ENCODE data around the gene KBTBD4.

DNA sequence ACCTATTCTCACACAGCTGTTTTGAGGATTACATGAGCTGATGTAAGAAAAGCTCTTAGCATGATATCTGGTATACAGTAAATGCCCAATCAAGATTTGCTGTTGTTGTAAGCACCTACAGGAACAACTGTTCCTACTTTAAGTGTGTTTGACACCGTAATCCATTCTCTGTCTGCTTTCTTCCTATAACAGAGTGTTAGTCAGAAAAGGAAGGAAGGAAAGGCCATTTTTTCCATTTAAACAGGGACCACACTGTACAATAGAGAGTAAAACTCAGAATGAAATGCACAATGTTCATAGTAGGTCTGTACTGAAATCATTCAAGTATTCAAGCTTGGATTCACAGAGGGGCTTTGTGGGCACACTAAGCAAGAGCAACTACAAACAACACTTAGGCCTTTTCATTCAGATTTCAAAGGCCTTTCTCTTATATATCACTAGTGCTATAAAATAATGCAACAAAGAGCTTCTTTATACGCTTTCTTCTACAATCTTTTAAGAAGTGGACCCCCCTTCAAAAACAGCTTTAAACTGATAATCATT is 42.1 kb upstream of the KBTBD4 start:
- TF ChIP-seq, protein P1, sequence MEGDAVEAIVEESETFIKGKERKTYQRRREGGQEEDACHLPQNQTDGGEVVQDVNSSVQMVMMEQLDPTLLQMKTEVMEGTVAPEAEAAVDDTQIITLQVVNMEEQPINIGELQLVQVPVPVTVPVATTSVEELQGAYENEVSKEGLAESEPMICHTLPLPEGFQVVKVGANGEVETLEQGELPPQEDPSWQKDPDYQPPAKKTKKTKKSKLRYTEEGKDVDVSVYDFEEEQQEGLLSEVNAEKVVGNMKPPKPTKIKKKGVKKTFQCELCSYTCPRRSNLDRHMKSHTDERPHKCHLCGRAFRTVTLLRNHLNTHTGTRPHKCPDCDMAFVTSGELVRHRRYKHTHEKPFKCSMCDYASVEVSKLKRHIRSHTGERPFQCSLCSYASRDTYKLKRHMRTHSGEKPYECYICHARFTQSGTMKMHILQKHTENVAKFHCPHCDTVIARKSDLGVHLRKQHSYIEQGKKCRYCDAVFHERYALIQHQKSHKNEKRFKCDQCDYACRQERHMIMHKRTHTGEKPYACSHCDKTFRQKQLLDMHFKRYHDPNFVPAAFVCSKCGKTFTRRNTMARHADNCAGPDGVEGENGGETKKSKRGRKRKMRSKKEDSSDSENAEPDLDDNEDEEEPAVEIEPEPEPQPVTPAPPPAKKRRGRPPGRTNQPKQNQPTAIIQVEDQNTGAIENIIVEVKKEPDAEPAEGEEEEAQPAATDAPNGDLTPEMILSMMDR (IDR thresholded peaks at IDR 0.05), result no peak
- no peak for TF ChIP-seq POLR2A (IDR thresholded peaks at IDR 0.05)

All from right lobe of liver (tissue), 4 donors.